HG02885 (cell line): ENCODE results near the gene GALNT1.
A peak's percentile ranks its signal among the peaks of the same experiment; 100 is the strongest.

ENCODE experiments used
- ATAC-seq: cut with Tn5 transposase; IDR thresholded peaks from one replicate; pipeline ENCODE4 v1.9.1; 2021; ENCODE audit warnings: mild to moderate bottlenecking; ENCODE audit not compliant: unreplicated experiment, poor library complexity

Gene GALNT1

GRCh38 chr18:35616664-35617423 lies 35.3 kb downstream of the GALNT1 start:
- peak; percentile 98 for ATAC-seq

- no peak for ATAC-seq
Observed at GRCh38 chr18:35617865-35618264, 36.3 kb downstream of the GALNT1 start.

GRCh38 chr18:35618289-35618688 lies 36.7 kb downstream of the GALNT1 start:
- ATAC-seq = no peak

- no peak for ATAC-seq
Observed at GRCh38 chr18:35618696-35619095, 37.2 kb downstream of the GALNT1 start.

- no peak for ATAC-seq
Observed at GRCh38 chr18:35619464-35619863, 37.9 kb downstream of the GALNT1 start.

GRCh38 chr18:35619941-35620340 lies 38.4 kb downstream of the GALNT1 start:
- ATAC-seq = no peak

GRCh38 chr18:35620765-35621164 lies 39.2 kb downstream of the GALNT1 start:
- ATAC-seq = no peak

- ATAC-seq = no peak
Observed at GRCh38 chr18:35623255-35623654, 41.7 kb downstream of the GALNT1 start.

GRCh38 chr18:35624146-35624545 lies 42.6 kb downstream of the GALNT1 start:
- ATAC-seq = peak; percentile 94

- ATAC-seq = no peak
Observed at GRCh38 chr18:35625232-35625631, 43.7 kb downstream of the GALNT1 start.

- ATAC-seq = no peak
Observed at GRCh38 chr18:35633761-35634160, 52.2 kb downstream of the GALNT1 start.

GRCh38 chr18:35634323-35634722 lies 52.8 kb downstream of the GALNT1 start:
- no peak for ATAC-seq

GRCh38 chr18:35635170-35635569 lies 53.6 kb downstream of the GALNT1 start:
- ATAC-seq = no peak

GRCh38 chr18:35637227-35637626 lies 55.7 kb downstream of the GALNT1 start:
- no peak for ATAC-seq

GRCh38 chr18:35639296-35639695 lies 57.8 kb downstream of the GALNT1 start:
- no peak for ATAC-seq

GRCh38 chr18:35641467-35641866 lies 59.9 kb downstream of the GALNT1 start:
- ATAC-seq = no peak

- ATAC-seq = no peak
Observed at GRCh38 chr18:35641916-35642315, 60.4 kb downstream of the GALNT1 start.

- ATAC-seq = no peak
Observed at GRCh38 chr18:35642802-35643201, 61.3 kb downstream of the GALNT1 start.

- no peak for ATAC-seq
Observed at GRCh38 chr18:35646449-35646848, 64.9 kb downstream of the GALNT1 start.

- no peak for ATAC-seq
Observed at GRCh38 chr18:35653392-35654135, 72.0 kb downstream of the GALNT1 start.

- ATAC-seq = no peak
Observed at GRCh38 chr18:35658112-35658511, 76.6 kb downstream of the GALNT1 start.
